ENCODE measurements around the gene ANKRD34A.

- TF ChIP-seq CTCF (IDR thresholded peaks at IDR 0.05) = peak; percentile 47 to 74 (median 66)
- TF ChIP-seq POLR2A (IDR thresholded peaks at IDR 0.05) = peak in 1 of 2 donors; percentile 95
- TF ChIP-seq POLR2AphosphoS5 (IDR thresholded peaks at IDR 0.05; ENCODE audit: insufficient read depth in 1 of 2, low read depth in 1 of 2) = peak; percentile 99 to 100
These were observed 37.1 kb downstream of the ANKRD34A start, which contains the start of gene RBM8A for GRCh38 chr1:145927063-145927886.

Measured in vagina (tissue), 2 donors.